Panc1 (cell line): ENCODE measurements around the gene BTLA.

Experiments
- REST ChIP-seq, 2 experiments: IDR thresholded peaks; 2 replicates each; pipeline ENCODE4 v1.6.1; 2011 to 2012; ENCODE audit warnings: low read depth in 2 of 2, control low read depth in 1 of 2, low read length in 1 of 2, mild to moderate bottlenecking in 1 of 2, moderate library complexity in 1 of 2; ENCODE audit not compliant: insufficient read depth in 1 of 2
- TCF7L2 ChIP-seq: IDR thresholded peaks from 2 replicates; pipeline ENCODE4 v1.6.1; 2011; ENCODE audit warnings: mild to moderate bottlenecking, low read depth, low read length, inconsistent platforms
- TF ChIP-seq, protein P1 (sequence below): fragments of 450-650 bp; IDR thresholded peaks from 2 replicates; pipeline ENCODE4 v1.5.1; 2017; ENCODE audit warnings: mild to moderate bottlenecking

GRCh38 chr3:112486811-112487505 is 12.3 kb downstream of the BTLA start:
- TF ChIP-seq, protein P1, sequence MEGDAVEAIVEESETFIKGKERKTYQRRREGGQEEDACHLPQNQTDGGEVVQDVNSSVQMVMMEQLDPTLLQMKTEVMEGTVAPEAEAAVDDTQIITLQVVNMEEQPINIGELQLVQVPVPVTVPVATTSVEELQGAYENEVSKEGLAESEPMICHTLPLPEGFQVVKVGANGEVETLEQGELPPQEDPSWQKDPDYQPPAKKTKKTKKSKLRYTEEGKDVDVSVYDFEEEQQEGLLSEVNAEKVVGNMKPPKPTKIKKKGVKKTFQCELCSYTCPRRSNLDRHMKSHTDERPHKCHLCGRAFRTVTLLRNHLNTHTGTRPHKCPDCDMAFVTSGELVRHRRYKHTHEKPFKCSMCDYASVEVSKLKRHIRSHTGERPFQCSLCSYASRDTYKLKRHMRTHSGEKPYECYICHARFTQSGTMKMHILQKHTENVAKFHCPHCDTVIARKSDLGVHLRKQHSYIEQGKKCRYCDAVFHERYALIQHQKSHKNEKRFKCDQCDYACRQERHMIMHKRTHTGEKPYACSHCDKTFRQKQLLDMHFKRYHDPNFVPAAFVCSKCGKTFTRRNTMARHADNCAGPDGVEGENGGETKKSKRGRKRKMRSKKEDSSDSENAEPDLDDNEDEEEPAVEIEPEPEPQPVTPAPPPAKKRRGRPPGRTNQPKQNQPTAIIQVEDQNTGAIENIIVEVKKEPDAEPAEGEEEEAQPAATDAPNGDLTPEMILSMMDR = no peak
- no peak for TF ChIP-seq REST (IDR thresholded peaks at IDR 0.05; ENCODE audit: insufficient read depth in 1 of 2, low read depth in 2 of 2, low read length in 1 of 2)
- no peak for TF ChIP-seq TCF7L2
